GM21381 (cell line): ENCODE data around the gene ARHGEF37.
A peak's percentile ranks its signal among the peaks of the same experiment; 100 is the strongest.

Source experiments
- ATAC-seq: cut with Tn5 transposase; IDR thresholded peaks from one replicate; pipeline ENCODE4 v1.9.1; 2021; ENCODE audit warnings: mild to moderate bottlenecking, moderate library complexity; ENCODE audit not compliant: unreplicated experiment

ARHGEF37 gene

GRCh38 chr5:149598966-149599365 lies 17.7 kb downstream of the ARHGEF37 start:
- no peak for ATAC-seq

- ATAC-seq, result no peak
Observed at GRCh38 chr5:149599375-149599774, 18.1 kb downstream of the ARHGEF37 start.

- ATAC-seq, result no peak
Observed at GRCh38 chr5:149600932-149601331, 19.6 kb downstream of the ARHGEF37 start.

GRCh38 chr5:149603210-149603609 lies 21.9 kb downstream of the ARHGEF37 start:
- no peak for ATAC-seq

- no peak for ATAC-seq
Observed at GRCh38 chr5:149603920-149604319, 22.6 kb downstream of the ARHGEF37 start.

GRCh38 chr5:149604321-149604720 lies 23.0 kb downstream of the ARHGEF37 start:
- ATAC-seq, result no peak

- no peak for ATAC-seq
Observed at GRCh38 chr5:149605354-149605997, 24.2 kb downstream of the ARHGEF37 start.

GRCh38 chr5:149605998-149606724 lies 24.9 kb downstream of the ARHGEF37 start:
- ATAC-seq, result peak; percentile 95

GRCh38 chr5:149608936-149609545 lies 27.7 kb downstream of the ARHGEF37 start:
- no peak for ATAC-seq

GRCh38 chr5:149609640-149610219 lies 28.4 kb downstream of the ARHGEF37 start:
- no peak for ATAC-seq

GRCh38 chr5:149610589-149611255 lies 29.4 kb downstream of the ARHGEF37 start:
- no peak for ATAC-seq

GRCh38 chr5:149611326-149611725 lies 30.0 kb downstream of the ARHGEF37 start:
- ATAC-seq, result no peak

GRCh38 chr5:149614034-149614907 lies 33.0 kb downstream of the ARHGEF37 start:
- no peak for ATAC-seq

GRCh38 chr5:149615976-149616375 lies 34.7 kb downstream of the ARHGEF37 start:
- ATAC-seq, result no peak

- ATAC-seq, result peak; percentile 66
Observed at GRCh38 chr5:149616727-149617285, 35.5 kb downstream of the ARHGEF37 start.

- ATAC-seq, result peak; percentile 35
Observed at GRCh38 chr5:149617760-149618306, 36.5 kb downstream of the ARHGEF37 start.

- peak; percentile 50 for ATAC-seq
Observed at GRCh38 chr5:149618581-149619248, 37.4 kb downstream of the ARHGEF37 start.

GRCh38 chr5:149621415-149622098 lies 40.3 kb downstream of the ARHGEF37 start:
- ATAC-seq, result no peak
